GM13976 (cell line): ENCODE measurements around the gene CUEDC2.
"Not testable (repeated sequence)": the region's sequence is repeated elsewhere in the genome, so short reads cannot be mapped to it uniquely, and the experiment has no call there.

ENCODE experiments used
- DNase-seq: peaks from one replicate; pipeline ENCODE4 v3.0.0; 2012; ENCODE audit warnings: low spot score
- in situ Hi-C: fragments of 300-500 bp; cut with MboI; formaldehyde crosslinking; loops from one replicate; pipeline ENCODE4 v1.12.0; 2022; ENCODE audit warnings: low sequenced_read_pairs, mixed read lengths, inconsistent platforms; ENCODE audit not compliant: unreplicated experiment
- TF ChIP-seq, protein P1 (sequence below): IDR thresholded peaks from 2 replicates; pipeline ENCODE4 v1.5.1; 2012; ENCODE audit warnings: borderline replicate concordance, mild to moderate bottlenecking; ENCODE audit not compliant: insufficient read depth; ENCODE audit errors: extremely low read depth, missing control alignments, control extremely low read depth

Gene CUEDC2

GRCh38 chr10:102462512-102463054 lies 30.2 kb upstream of the CUEDC2 start:
- TF ChIP-seq, protein P1, sequence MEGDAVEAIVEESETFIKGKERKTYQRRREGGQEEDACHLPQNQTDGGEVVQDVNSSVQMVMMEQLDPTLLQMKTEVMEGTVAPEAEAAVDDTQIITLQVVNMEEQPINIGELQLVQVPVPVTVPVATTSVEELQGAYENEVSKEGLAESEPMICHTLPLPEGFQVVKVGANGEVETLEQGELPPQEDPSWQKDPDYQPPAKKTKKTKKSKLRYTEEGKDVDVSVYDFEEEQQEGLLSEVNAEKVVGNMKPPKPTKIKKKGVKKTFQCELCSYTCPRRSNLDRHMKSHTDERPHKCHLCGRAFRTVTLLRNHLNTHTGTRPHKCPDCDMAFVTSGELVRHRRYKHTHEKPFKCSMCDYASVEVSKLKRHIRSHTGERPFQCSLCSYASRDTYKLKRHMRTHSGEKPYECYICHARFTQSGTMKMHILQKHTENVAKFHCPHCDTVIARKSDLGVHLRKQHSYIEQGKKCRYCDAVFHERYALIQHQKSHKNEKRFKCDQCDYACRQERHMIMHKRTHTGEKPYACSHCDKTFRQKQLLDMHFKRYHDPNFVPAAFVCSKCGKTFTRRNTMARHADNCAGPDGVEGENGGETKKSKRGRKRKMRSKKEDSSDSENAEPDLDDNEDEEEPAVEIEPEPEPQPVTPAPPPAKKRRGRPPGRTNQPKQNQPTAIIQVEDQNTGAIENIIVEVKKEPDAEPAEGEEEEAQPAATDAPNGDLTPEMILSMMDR = no peak
- in situ Hi-C loops = no loop called here
- no peak for DNase-seq

DNA sequence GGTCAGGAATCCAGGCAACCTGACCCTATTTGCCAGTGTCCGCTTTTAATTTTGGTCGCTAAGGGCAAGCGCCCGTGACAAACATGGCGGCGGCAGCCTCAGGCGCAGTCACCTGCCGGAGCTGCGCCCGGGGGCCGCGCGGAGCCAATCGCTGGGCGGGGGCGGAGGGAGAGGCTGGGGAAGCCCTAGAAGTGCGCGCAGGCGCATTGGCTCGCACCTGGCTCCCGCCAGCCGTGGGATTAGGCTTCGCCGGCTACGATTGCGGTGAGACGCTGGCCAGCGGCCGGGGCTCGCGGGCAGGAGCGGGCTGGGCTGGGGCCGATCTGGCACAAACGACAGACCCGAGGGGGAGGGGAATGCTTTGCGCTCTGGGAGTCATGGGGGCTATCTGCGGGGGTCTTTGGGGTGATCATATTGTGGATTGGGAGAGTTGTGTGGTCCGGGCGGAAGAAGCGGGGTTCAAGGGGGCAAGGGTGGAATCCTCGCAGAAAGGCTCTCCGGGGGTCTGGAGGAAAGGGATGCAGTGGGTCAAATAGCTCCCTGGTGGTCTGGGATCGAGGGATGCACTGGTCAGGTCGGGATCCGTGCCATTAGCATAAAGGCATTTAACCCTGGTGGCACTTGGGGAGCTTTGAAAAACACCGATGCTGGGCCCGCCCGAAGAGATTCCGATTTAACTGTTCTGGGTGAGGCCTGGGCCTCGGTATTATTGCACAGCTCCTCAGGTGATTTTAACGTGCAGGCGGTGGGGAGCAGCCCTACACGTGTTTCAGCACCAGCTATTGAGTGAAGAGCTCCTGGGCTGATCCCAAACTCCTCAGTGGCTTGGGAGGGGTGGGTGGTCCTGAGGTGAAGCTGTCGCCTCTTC lies 29.0 kb upstream of the CUEDC2 start:
- in situ Hi-C loops = no loop called here
- DNase-seq = peak; percentile 99
- TF ChIP-seq, protein P1 = no peak

DNA sequence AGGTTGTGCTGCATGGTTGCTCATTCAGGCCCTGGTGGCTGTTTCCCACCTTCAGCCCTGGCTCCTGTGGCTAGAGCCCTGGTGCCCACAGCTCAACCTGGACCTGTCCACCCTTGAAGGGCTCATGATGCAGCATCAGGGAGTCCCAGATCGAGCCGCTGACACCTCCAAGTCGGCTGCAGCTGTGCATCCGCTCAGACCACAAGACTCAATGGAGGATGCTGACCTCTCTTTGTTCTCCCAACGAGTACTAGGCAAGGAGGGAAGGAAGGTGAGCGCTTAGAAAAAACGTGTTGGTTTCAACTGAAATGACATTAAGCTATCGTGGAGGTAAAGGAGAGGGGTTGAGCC lies 28.4 kb upstream of the CUEDC2 start:
- TF ChIP-seq, protein P1 = no peak
- no peak for DNase-seq
- in situ Hi-C loops = no loop called here

- TF ChIP-seq, protein P1 = no peak
- no peak for DNase-seq
- in situ Hi-C loops = no loop called here
Observed at GRCh38 chr10:102458656-102459055, 26.3 kb upstream of the CUEDC2 start.

- no peak for DNase-seq
- in situ Hi-C loops = no loop called here
- TF ChIP-seq, protein P1 = no peak
Observed at GRCh38 chr10:102457591-102458150, 25.3 kb upstream of the CUEDC2 start.

GRCh38 chr10:102455893-102456471 lies 23.6 kb upstream of the CUEDC2 start:
- TF ChIP-seq, protein P1 = no peak
- DNase-seq = no peak
- in situ Hi-C loops = no loop called here

DNA sequence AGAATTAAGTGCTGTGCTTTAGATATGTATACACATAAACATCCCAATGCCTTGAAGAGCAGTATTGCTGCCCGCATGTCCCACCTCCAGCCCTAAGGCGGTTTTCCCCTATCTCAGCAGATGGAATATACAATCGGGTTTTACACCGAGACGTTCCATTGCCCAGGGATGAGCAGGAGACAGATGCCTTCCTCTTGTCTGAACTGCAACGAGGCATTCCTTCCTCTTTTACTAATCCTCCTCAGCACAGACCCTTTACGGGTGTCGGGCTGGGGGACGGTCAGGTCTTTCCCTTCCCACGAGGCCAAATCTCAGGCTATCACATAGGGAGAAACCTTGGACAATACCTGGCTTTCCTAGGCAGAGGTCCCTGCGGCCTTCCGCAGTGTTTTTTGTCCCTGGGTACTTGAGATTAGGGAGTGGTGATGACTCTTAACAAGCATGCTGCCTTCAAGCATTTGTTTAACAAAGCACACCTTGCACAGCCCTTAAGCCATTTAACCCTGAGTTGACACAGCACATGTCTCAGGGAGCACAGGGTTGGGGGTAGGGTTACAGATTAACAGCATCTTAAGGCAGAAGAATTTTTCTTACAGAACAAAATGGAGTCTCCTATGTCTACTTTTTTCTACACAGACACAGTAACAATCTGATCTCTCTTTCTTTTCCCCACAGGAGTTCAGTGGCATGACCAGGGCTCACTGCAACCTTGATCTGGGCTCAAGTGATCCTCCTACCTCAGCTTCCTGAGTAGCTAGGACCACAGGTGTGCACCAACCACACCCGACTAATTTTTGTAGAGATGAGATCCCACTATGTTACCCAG lies 22.5 kb upstream of the CUEDC2 start:
- in situ Hi-C loops, DNase-seq: not testable (repeated sequence)
